K562 (cell line): Measurements from ENCODE around the gene TSPAN1. TPM values are rescaled to one million over a fixed set of nuclear protein-coding genes. Genes with fewer than 3 reads are reported as not detected.
A peak's percentile ranks its signal among the peaks of the same experiment; 100 is the strongest.

Source experiments
- C11orf30 ChIP-seq: fragments of 450-650 bp; IDR thresholded peaks from 2 replicates; pipeline ENCODE4 v1.6.1; 2016; ENCODE audit warnings: low read depth, mild to moderate bottlenecking
- CBFA2T3 ChIP-seq: fragments of 450-650 bp; IDR thresholded peaks from 2 replicates; pipeline ENCODE4 v1.6.1; 2017
- DNMT1 ChIP-seq: fragments of 450-650 bp; IDR thresholded peaks from 2 replicates; pipeline ENCODE4 v1.6.1; 2016; ENCODE audit warnings: antibody characterized with exemption, mild to moderate bottlenecking
- EGR1 ChIP-seq: fragments of 450-650 bp; conservative IDR thresholded peaks from 2 replicates; pipeline ENCODE4 v1.6.1; 2017; ENCODE audit warnings: mild to moderate bottlenecking
- KLF13 ChIP-seq: fragments of 450-650 bp; IDR thresholded peaks from 2 replicates; pipeline ENCODE4 v1.6.1; 2016; ENCODE audit warnings: missing genetic modification characterization, low read depth, mild to moderate bottlenecking, missing compliant biosample characterization, moderate library complexity, borderline replicate concordance
- MAFG ChIP-seq: fragments of 450-650 bp; conservative IDR thresholded peaks from 2 replicates; pipeline ENCODE4 v1.6.1; 2016; ENCODE audit warnings: missing genetic modification characterization, missing compliant biosample characterization
- POLR2H ChIP-seq: IDR thresholded peaks from 2 replicates; pipeline ENCODE4 v1.6.1; 2016; ENCODE audit warnings: missing genetic modification characterization, low read depth, mild to moderate bottlenecking, control low read depth, missing compliant biosample characterization, moderate library complexity
- TAF9B ChIP-seq: fragments of 450-650 bp; IDR thresholded peaks from 2 replicates; pipeline ENCODE4 v1.6.1; 2018; ENCODE audit warnings: mild to moderate bottlenecking; ENCODE audit not compliant: partially characterized antibody
- TBL1XR1 ChIP-seq, 2 experiments: IDR thresholded peaks; 2 replicates each; pipeline ENCODE4 v1.6.1; 2012; ENCODE audit warnings: improper control_type of control experiment in 2 of 2, low read length in 2 of 2, mild to moderate bottlenecking in 1 of 2
- ZNF644 ChIP-seq: fragments of 200-800 bp; sonication (Bioruptor generic); IDR thresholded peaks from 2 replicates; pipeline ENCODE4 v1.6.1; 2016; ENCODE audit warnings: low read depth, missing genetic modification characterization, missing compliant biosample characterization
- polyA plus RNA-seq, 8 experiments: library from polyadenylated mRNA; depleted of rRNA in 4 of 8; stranded (reverse) in 5 of 8; unstranded in 3 of 8; fragments of >200 nt; fragmentation: Nextera tagmentation in 2 of 8; fragmentation: Illumina TruSeq in 1 of 8; extraction: Ambion mirVana in 2 of 8; extraction: Trizol in 1 of 8; gene quantifications; 2 replicates each; pipeline versions ENCODE4 v1.2.1 to v1.2.3, GENCODE V29; 2011 to 2014; ENCODE audit warnings: inconsistent platforms in 1 of 8, missing spikeins in 1 of 8
- total RNA-seq, 7 experiments: library from RNA; depleted of rRNA in 6 of 7; stranded (reverse); fragments of >200 nt in 6 of 7; fragmentation: Illumina TruSeq in 2 of 7; extraction: Trizol in 2 of 7; gene quantifications; 2 replicates each; pipeline versions ENCODE4 v1.2.1 to v1.2.3, GENCODE V29; 2011 to 2021; ENCODE audit warnings: low replicate concordance in 1 of 7
- TF ChIP-seq, protein P1 (sequence below): sonication (generic); formaldehyde crosslinking; IDR thresholded peaks from 2 replicates; pipeline ENCODE4 v1.8.0; 2023; ENCODE audit warnings: missing genetic modification reagents, mild to moderate bottlenecking, borderline replicate concordance
- TF ChIP-seq, protein P2 (sequence below): fragments of 450-650 bp; IDR thresholded peaks from 2 replicates; pipeline ENCODE4 v1.6.1; 2016; ENCODE audit warnings: mild to moderate bottlenecking
- TF ChIP-seq, protein P3 (sequence below): sonication (generic); formaldehyde crosslinking; IDR thresholded peaks from 2 replicates; pipeline ENCODE4 v1.8.0; 2022; ENCODE audit warnings: mild to moderate bottlenecking, missing genetic modification reagents
- TF ChIP-seq, protein P4 (sequence below): sonication (generic); formaldehyde crosslinking; IDR thresholded peaks from 2 replicates; pipeline ENCODE4 v1.8.1; 2022; ENCODE audit warnings: missing genetic modification reagents

The TSPAN1 gene
- total and polyA plus RNA-seq, 9 of the 15 experiments (the other 6 are each of a cell fraction or from before 2014, with no cell fraction given), result 0.58 TPM; not detected in 8

DNA sequence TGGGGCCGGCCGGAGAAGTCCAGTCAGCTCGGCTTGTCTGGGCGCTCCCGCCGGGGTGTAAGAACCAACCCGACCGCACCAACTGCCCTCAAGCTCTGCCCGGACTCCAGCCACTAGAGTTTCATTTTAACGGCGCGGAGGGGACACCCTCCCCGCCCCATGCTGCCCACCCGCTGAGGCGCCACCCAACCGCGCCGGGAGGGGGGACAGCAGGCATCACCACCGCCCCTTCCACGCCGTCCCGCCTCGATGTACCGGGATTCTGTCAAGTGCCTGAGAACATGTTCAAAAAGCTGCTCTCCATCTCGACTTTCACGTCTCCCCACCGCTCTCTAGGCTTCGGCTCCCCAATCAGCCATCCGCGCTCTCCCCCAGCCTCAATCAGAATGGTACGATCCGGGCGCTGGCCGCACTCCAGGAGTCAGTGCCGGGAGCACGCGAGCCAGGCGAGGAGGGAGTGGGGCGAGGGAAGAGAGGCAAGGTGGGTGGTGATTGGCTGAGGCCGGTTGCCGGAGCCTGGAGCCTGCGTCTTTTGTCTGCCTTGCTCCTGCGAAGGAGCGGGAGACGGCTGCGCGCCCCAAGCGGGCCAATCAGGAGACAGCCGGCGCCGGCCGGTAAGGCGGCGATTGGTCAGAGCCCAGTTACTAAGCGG lies 42.2 kb upstream of the TSPAN1 start, which contains the start of gene PIK3R3 (continued):
- TF ChIP-seq KLF13 (tag) (peak; percentile 71; the same call in 1 of the 2 replicates), ZNF644 (tag) (no peak), C11orf30 (0 out of 2 replicates have a peak, but pooled peaks have one; percentile 23), POLR2H (tag) (peak; percentile 97), DNMT1 (peak; percentile 89; the same call in 1 of the 2 replicates), TAF9B (peak; percentile 92), TBL1XR1 (IDR thresholded peaks at IDR 0.05; ENCODE audit: low read length in 2 of 2) (peak in 1 of 2 experiments; percentile 78; a peak in 2 of 4 replicates), MAFG (tag) (no peak), EGR1 (peak; percentile 79), CBFA2T3 (peak; percentile 70)
- TF ChIP-seq, protein P1, sequence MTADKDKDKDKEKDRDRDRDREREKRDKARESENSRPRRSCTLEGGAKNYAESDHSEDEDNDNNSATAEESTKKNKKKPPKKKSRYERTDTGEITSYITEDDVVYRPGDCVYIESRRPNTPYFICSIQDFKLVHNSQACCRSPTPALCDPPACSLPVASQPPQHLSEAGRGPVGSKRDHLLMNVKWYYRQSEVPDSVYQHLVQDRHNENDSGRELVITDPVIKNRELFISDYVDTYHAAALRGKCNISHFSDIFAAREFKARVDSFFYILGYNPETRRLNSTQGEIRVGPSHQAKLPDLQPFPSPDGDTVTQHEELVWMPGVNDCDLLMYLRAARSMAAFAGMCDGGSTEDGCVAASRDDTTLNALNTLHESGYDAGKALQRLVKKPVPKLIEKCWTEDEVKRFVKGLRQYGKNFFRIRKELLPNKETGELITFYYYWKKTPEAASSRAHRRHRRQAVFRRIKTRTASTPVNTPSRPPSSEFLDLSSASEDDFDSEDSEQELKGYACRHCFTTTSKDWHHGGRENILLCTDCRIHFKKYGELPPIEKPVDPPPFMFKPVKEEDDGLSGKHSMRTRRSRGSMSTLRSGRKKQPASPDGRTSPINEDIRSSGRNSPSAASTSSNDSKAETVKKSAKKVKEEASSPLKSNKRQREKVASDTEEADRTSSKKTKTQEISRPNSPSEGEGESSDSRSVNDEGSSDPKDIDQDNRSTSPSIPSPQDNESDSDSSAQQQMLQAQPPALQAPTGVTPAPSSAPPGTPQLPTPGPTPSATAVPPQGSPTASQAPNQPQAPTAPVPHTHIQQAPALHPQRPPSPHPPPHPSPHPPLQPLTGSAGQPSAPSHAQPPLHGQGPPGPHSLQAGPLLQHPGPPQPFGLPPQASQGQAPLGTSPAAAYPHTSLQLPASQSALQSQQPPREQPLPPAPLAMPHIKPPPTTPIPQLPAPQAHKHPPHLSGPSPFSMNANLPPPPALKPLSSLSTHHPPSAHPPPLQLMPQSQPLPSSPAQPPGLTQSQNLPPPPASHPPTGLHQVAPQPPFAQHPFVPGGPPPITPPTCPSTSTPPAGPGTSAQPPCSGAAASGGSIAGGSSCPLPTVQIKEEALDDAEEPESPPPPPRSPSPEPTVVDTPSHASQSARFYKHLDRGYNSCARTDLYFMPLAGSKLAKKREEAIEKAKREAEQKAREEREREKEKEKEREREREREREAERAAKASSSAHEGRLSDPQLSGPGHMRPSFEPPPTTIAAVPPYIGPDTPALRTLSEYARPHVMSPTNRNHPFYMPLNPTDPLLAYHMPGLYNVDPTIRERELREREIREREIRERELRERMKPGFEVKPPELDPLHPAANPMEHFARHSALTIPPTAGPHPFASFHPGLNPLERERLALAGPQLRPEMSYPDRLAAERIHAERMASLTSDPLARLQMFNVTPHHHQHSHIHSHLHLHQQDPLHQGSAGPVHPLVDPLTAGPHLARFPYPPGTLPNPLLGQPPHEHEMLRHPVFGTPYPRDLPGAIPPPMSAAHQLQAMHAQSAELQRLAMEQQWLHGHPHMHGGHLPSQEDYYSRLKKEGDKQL (CRISPR knock-in tag), result peak; percentile 66; the same call in 1 of the 2 replicates
- TF ChIP-seq, protein P2, sequence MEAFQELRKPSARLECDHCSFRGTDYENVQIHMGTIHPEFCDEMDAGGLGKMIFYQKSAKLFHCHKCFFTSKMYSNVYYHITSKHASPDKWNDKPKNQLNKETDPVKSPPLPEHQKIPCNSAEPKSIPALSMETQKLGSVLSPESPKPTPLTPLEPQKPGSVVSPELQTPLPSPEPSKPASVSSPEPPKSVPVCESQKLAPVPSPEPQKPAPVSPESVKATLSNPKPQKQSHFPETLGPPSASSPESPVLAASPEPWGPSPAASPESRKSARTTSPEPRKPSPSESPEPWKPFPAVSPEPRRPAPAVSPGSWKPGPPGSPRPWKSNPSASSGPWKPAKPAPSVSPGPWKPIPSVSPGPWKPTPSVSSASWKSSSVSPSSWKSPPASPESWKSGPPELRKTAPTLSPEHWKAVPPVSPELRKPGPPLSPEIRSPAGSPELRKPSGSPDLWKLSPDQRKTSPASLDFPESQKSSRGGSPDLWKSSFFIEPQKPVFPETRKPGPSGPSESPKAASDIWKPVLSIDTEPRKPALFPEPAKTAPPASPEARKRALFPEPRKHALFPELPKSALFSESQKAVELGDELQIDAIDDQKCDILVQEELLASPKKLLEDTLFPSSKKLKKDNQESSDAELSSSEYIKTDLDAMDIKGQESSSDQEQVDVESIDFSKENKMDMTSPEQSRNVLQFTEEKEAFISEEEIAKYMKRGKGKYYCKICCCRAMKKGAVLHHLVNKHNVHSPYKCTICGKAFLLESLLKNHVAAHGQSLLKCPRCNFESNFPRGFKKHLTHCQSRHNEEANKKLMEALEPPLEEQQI, result peak; percentile 95
- TF ChIP-seq, protein P3, sequence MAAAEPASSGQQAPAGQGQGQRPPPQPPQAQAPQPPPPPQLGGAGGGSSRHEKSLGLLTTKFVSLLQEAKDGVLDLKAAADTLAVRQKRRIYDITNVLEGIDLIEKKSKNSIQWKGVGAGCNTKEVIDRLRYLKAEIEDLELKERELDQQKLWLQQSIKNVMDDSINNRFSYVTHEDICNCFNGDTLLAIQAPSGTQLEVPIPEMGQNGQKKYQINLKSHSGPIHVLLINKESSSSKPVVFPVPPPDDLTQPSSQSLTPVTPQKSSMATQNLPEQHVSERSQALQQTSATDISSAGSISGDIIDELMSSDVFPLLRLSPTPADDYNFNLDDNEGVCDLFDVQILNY (CRISPR knock-in tag), result peak; percentile 98
- TF ChIP-seq, protein P4, sequence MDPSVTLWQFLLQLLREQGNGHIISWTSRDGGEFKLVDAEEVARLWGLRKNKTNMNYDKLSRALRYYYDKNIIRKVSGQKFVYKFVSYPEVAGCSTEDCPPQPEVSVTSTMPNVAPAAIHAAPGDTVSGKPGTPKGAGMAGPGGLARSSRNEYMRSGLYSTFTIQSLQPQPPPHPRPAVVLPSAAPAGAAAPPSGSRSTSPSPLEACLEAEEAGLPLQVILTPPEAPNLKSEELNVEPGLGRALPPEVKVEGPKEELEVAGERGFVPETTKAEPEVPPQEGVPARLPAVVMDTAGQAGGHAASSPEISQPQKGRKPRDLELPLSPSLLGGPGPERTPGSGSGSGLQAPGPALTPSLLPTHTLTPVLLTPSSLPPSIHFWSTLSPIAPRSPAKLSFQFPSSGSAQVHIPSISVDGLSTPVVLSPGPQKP (CRISPR knock-in tag), result no peak
